ENCODE measurements around the gene FIGNL2.

The FIGNL2 gene

GRCh38 chr12:51773145-51773869 is 75.2 kb downstream of the FIGNL2 start:
- DNase-seq (ENCODE audit: low spot score), result no peak

- no peak for DNase-seq (ENCODE audit: low spot score)
Observed at GRCh38 chr12:51771008-51771407, 77.5 kb downstream of the FIGNL2 start.

All from D341Med (cell line).